ENCODE measurements around the gene SUCLG1.
"Not testable (repeated sequence)": the region's sequence is repeated elsewhere in the genome, so short reads cannot be mapped to it uniquely, and the experiment has no call there.

The SUCLG1 gene

DNA sequence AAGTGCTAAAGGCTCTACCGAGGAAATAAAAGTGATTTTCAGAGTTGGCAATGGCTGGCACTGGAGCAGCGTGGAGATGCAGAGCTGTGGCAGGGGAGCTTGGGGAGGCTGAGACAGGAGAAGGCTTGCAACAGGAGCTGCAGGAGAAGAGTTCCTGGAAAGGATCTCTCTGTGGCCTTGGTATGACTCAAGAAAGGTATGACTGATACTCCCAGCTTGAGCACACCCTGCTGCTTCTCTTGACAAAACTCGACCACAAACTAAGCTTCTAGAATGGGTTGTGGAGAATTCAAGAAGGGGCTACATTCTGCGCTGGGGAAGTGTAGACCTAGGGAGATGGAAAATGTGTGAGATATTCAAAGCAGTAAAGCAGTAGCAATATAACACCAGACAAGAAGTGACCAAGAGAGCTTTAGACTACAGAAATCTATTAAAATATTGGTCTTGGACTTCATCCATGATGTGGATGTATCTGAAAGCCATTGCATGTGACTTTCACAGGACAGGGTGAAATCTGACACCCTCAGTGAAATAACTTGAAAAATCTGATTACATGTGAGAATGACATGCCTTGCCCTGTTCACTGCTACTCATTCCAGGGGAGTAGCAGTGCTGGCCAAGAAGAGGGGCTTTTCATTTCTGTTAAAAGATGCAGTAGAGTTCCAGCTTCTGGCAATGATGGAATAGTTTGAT is 41.5 kb downstream of the SUCLG1 start:
- DNase-seq = no peak

DNA sequence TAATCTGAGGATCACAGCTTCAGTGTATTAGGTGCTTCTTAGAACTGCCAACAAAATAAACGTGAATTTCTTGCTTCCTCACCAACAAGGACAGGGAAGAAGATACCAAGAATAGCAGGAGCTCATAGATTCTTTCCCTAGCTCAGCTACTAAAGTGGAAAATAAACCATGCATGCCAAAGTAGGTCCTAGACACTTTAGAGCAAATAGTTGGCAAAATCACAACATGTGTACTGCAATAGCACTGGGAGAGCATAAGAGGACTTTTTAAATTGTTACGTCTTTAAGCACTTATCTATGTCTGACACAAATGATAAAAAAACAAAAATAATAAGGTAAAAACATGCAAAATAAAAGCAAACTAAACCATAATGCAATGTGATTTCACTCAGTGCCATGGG is 49.5 kb downstream of the SUCLG1 start:
- no peak for DNase-seq

DNA sequence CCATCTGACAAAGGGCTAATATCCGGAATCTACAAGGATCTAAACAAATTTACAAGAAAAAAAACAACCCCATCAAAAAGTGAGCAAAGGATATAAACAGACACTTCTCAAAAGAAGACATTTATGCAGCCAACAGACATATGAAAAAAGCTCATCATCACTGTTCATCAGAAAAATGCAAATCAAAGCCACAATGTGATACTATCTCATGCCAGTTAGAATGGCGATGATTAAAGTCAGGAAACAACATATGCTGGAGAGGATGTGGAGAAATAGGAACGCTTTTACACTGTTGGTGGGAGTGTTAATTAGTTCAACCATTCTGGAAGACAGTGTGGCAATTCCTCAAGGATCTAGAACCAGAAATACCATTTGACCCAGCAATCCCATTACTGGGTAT is 57.0 kb downstream of the SUCLG1 start:
- DNase-seq = not testable (repeated sequence)

GRCh38 chr2:84399839-84400238 is 59.2 kb downstream of the SUCLG1 start:
- not testable (repeated sequence) for DNase-seq

DNA sequence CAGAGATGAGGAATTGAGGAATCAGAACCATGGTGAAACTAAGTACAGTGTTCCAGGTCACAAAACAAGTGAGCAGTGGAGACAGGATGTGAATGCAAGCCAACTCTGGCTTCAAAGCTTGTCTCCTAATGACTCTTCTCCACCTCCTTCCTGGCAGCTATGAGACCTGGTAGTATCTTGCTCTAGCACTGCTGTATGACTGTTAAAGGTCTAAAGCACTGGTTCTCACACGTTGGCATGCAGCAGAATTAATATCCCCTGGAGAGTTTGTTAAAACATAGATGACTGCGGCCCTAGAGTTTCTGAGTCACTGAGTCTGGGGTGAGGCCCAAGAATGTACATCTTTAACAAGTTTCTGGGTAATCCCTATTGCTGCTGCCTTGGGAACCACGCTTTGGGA is 63.3 kb downstream of the SUCLG1 start:
- no peak for DNase-seq

DNA sequence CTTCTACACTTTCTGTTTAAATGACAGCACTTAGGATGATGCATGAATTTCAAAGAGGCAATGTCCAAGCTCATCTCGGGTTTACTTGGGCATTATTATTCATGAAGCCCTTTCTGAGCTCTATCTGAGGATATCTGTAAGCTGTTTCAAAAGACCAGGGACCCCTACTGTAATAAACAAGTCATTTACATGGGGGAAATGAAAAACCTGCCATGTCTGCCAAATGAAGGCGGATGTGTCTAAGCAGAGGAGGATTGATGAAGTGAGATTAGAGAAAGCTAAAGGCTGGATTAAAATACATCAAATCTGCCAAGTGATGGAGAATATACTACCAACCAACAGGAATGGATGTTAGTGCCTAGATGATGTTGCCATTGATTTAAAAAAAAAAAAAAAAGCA is 64.5 kb downstream of the SUCLG1 start:
- DNase-seq = no peak

GRCh38 chr2:84393829-84394228 is 65.3 kb downstream of the SUCLG1 start:
- no peak for DNase-seq

DNA sequence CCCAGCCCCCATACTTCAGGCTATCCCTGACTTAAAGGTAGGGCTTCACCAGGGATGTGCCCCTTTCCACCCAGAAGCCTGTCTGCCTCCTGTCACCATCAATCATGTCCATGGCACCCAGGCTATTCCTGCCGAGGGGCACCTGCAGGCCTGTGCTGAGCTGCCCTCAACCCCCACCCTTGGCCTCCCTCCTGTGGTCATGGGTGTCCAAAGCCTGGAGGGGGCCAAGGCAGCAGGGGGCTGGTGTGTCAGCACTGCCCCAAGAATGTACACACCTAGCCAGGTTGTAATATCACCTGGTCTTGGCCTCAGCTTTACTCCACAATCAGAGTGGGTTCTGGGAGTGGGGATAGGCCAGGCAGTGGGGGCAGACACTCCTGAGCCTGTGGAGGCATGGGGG is 69.3 kb downstream of the SUCLG1 start:
- DNase-seq = no peak

GRCh38 chr2:84388921-84389490 is 70.1 kb downstream of the SUCLG1 start:
- DNase-seq = no peak

DNA sequence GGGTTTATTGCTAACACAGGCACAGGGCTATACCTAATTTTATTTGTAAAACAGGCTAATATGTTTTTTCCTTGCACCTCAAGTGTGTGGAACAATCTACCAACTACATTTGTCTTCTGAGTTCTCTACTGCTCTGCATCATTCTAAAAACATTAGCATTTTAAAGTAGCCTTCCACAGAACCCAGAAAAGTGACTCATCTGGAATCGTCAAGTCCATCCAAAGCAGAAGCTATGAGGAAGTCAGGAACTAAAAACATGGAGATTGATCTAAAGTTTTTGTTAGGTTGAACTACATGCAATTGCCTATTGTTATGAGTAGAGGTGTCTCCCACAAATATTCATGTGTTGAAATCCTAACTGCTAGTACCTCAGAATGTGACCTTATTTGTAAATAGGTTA is 70.9 kb downstream of the SUCLG1 start:
- DNase-seq = no peak

- no peak for DNase-seq
Observed at GRCh38 chr2:84386336-84387040, 72.6 kb downstream of the SUCLG1 start.

GRCh38 chr2:84383271-84383670 is 75.8 kb downstream of the SUCLG1 start:
- DNase-seq = no peak

DNA sequence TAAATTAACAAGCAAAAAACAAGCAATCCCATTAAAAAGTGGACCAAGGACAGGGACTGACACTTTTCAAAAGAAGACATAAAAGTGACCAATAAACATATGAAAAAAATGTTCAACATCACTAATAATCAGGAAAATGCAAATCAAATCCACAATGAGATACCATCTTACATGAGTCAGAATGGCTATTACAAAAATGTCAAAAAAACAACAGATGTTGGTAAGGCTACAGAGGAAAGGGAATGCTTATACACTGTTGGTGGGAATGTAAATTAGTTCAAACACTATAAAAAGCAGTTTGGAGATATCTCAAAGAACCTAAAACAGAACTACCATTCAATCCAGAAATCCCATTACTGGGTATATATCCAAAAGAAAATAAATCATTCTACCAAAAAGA is 78.2 kb downstream of the SUCLG1 start:
- no peak for DNase-seq

DNA sequence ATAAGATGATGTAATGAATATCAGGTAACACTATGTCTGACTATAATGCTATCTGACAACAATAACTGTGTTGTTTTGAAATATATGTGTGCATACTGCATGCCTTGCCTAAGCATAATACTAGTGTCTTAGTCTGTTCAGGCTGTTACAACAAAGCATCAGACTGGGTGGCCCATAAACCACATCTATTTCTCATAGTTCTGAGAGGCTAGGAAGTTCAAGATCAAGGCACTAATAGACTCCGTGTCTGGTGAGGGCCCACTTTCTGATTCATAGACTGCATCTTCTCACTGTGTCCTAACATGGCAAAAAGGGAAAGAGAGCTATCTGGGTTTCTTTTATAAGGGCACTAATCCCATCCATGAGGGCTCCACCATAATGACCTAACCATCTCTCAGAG is 80.1 kb downstream of the SUCLG1 start:
- no peak for DNase-seq

DNA sequence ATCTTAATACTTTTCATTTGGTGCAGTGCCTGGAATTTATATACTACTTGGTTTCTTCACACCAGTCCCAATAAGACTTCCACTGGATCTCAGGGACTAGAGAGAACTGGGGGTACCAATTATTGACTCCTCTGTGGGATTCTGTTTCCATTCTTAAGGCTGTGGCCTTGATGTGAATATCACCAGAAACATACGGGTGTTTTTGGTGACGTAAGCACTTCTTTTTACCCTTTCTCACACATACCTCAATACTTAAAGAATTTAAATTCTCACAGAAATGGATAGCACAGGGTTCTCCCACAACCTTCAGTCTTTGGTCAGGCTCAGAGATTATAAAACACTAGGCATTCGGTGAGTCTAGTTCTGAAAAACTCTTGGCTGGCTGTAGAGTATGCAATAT is 84.1 kb downstream of the SUCLG1 start:
- no peak for DNase-seq

GRCh38 chr2:84373866-84374265 is 85.2 kb downstream of the SUCLG1 start:
- DNase-seq = no peak
